IMR-90 (cell line): ENCODE data around the gene NR6A1. TPM values are rescaled to one million over a fixed set of nuclear protein-coding genes. Genes with fewer than 3 reads are reported as not detected.

Source experiments
- ATAC-seq: fragments of 200-7000 bp; cut with Tn5 transposase; 2 replicates; pipeline ENCODE4 v1.9.1; 2020; ENCODE audit warnings: low read depth, mild to moderate bottlenecking, moderate library complexity
- BruUV-seq: library from RNA; stranded (reverse); fragments of 400-500 nt; replicated peaks from 2 replicates; lab custom pipeline; 2021; lab: Mats Ljungman, UMichigan
- CTCF ChIA-PET: fragments of 300-600 bp; formaldehyde crosslinking; extraction: SDS; loops from one replicate; lab custom pipeline; 2021; ENCODE audit warnings: antibody characterized with exemption; lab: Yijun Ruan, JAX
- POLR2A ChIA-PET: fragments of 300-600 bp; sonication (Branson Sonifier 250); formaldehyde crosslinking; loops from one replicate; lab custom pipeline; 2022; ENCODE audit warnings: antibody characterized with exemption; ENCODE audit not compliant: unreplicated experiment; lab: Charles Lee
- DNase-seq: peaks from one replicate; pipeline ENCODE4 v3.0.0; 2013
- H2AFZ ChIP-seq: replicated peaks from 2 replicates; pipeline ENCODE3; 2013; ENCODE audit warnings: low read length, mild to moderate bottlenecking; ENCODE audit not compliant: poor library complexity
- H2AK5ac ChIP-seq: 2 replicates; pipeline ENCODE4 v1.6.1; 2013; ENCODE audit warnings: low read depth, low read length, inconsistent platforms
- H2AK9ac ChIP-seq: replicated peaks from 2 replicates; pipeline ENCODE3; 2013; ENCODE audit warnings: mild to moderate bottlenecking, low read depth, low read length, moderate library complexity; ENCODE audit not compliant: poor library complexity
- H2BK120ac ChIP-seq: 2 replicates; pipeline ENCODE4 v1.6.1; 2013; ENCODE audit warnings: low read depth, low read length, inconsistent platforms
- H2BK15ac ChIP-seq: 3 replicates; pipeline ENCODE4 v1.6.1; 2013; ENCODE audit warnings: low read depth, low read length, inconsistent platforms
- H2BK20ac ChIP-seq: 2 replicates; pipeline ENCODE4 v1.6.1; 2013; ENCODE audit warnings: low read depth, mild to moderate bottlenecking, inconsistent platforms, low read length, moderate library complexity
- H2BK5ac ChIP-seq: 2 replicates; pipeline ENCODE4 v1.6.1; 2013; ENCODE audit warnings: mild to moderate bottlenecking, low read depth, low read length, inconsistent platforms; ENCODE audit not compliant: poor library complexity, severe bottlenecking
- H3K14ac ChIP-seq: replicated peaks from 2 replicates; pipeline ENCODE4 v1.6.1; 2013; ENCODE audit warnings: low read depth, low read length, inconsistent platforms
- H3K18ac ChIP-seq: 2 replicates; pipeline ENCODE4 v1.6.1; 2013; ENCODE audit warnings: low read depth, low read length, control low read depth
- H3K23ac ChIP-seq: 2 replicates; pipeline ENCODE4 v1.6.1; 2013; ENCODE audit warnings: low read depth, low read length, inconsistent platforms
- H3K27ac ChIP-seq: 2 replicates; pipeline ENCODE4 v1.5.1; 2013; ENCODE audit warnings: mild to moderate bottlenecking, control low read depth, low read length; ENCODE audit not compliant: insufficient read depth
- H3K27me3 ChIP-seq: 2 replicates; pipeline ENCODE4 v1.6.1; 2013; ENCODE audit warnings: low read length; ENCODE audit not compliant: control insufficient read depth, insufficient read depth
- H3K36me3 ChIP-seq: 2 replicates; pipeline ENCODE4 v1.6.1; 2013; ENCODE audit warnings: low read length, mixed read lengths; ENCODE audit not compliant: control insufficient read depth, insufficient read depth
- H3K4ac ChIP-seq: 2 replicates; pipeline ENCODE4 v1.6.1; 2013; ENCODE audit warnings: low read depth, low read length, inconsistent platforms
- H3K4me1 ChIP-seq: 2 replicates; pipeline ENCODE4 v1.6.1; 2013; ENCODE audit warnings: low read length, mixed read lengths; ENCODE audit not compliant: control insufficient read depth, insufficient read depth
- H3K4me2 ChIP-seq: 2 replicates; pipeline ENCODE4 v1.6.1; 2013; ENCODE audit warnings: low read depth, mild to moderate bottlenecking, control low read depth, low read length, moderate library complexity
- H3K4me3 ChIP-seq: 2 replicates; pipeline ENCODE4 v1.5.1; 2013; ENCODE audit warnings: low read depth, mild to moderate bottlenecking, control low read depth, low read length, moderate library complexity; ENCODE audit not compliant: insufficient read depth
- H3K56ac ChIP-seq: 2 replicates; pipeline ENCODE4 v1.6.1; 2013; ENCODE audit warnings: low read length, inconsistent platforms; ENCODE audit not compliant: insufficient read depth; ENCODE audit errors: extremely low read depth
- H3K79me1 ChIP-seq, 2 experiments: 2 replicates each; pipeline ENCODE4 v1.6.1; 2013; ENCODE audit warnings: low read length in 2 of 2, inconsistent platforms in 1 of 2, low read depth in 1 of 2
- H3K9ac ChIP-seq: 2 replicates; pipeline ENCODE4 v1.6.1; 2013; ENCODE audit warnings: low read depth, low read length, control low read depth
- H3K9me1 ChIP-seq: 2 replicates; pipeline ENCODE4 v1.6.1; 2013; ENCODE audit warnings: low read length, inconsistent platforms; ENCODE audit not compliant: insufficient read depth
- H3K9me3 ChIP-seq: 2 replicates; pipeline ENCODE4 v1.6.1; 2013; ENCODE audit warnings: low read length; ENCODE audit not compliant: control insufficient read depth, insufficient read depth
- H4K20me1 ChIP-seq: 2 replicates; pipeline ENCODE4 v1.6.1; 2013; ENCODE audit warnings: low read length, inconsistent platforms; ENCODE audit not compliant: insufficient read depth
- H4K5ac ChIP-seq: 2 replicates; pipeline ENCODE4 v1.6.1; 2013; ENCODE audit warnings: mild to moderate bottlenecking, low read depth, low read length, control low read depth
- H4K8ac ChIP-seq, 2 experiments: 2 replicates each; pipeline ENCODE4 v1.6.1; 2013; ENCODE audit warnings: low read depth in 2 of 2, low read length in 2 of 2, control low read depth in 1 of 2, inconsistent platforms in 1 of 2
- H4K91ac ChIP-seq: 2 replicates; pipeline ENCODE4 v1.6.1; 2013; ENCODE audit warnings: low read depth, low read length, inconsistent platforms; ENCODE audit not compliant: insufficient read depth
- RCOR1 ChIP-seq: IDR thresholded peaks from 2 replicates; pipeline ENCODE4 v1.6.1; 2012; ENCODE audit warnings: mild to moderate bottlenecking, low read length, improper control_type of control experiment; ENCODE audit not compliant: insufficient replicate concordance
- WGBS, 2 experiments: methylation state at CpG; one replicate each; pipeline versions ENCODE4 v1.1.5 to v1.1.7; 2013; ENCODE audit warnings: missing lambda C conversion rate in 2 of 2; ENCODE audit not compliant: insufficient read length in 1 of 2; ENCODE audit errors: extremely low coverage in 2 of 2; 5-methylcytosine and 5-hydroxymethylcytosine counted together
- dilution Hi-C: fragments of 300-500 bp; cut with HindIII; formaldehyde crosslinking; loops from one replicate; pipeline ENCODE4 v1.14.3; 2018; ENCODE audit warnings: low sequenced_read_pairs; ENCODE audit not compliant: unreplicated experiment
- in situ Hi-C: fragments of 300-500 bp; cut with MboI; formaldehyde crosslinking; loops from 3 replicates; pipeline ENCODE4 v1.14.3; 2019; ENCODE audit warnings: low sequenced_read_pairs, inconsistent platforms, mixed read lengths
- intact Hi-C: fragments of 100-400 bp; cut with micrococcal nuclease; formaldehyde crosslinking; loops from 2 replicates; pipeline ENCODE4 v1.10.0; 2022
- polyA plus RNA-seq, 3 experiments: library from polyadenylated mRNA; depleted of rRNA; stranded (reverse); fragments of >200 nt; gene quantifications; 2 replicates each; pipeline ENCODE4 v1.2.3, GENCODE V29; 2012; ENCODE audit warnings: low replicate concordance in 1 of 3
- total RNA-seq: library from RNA; depleted of rRNA; stranded (reverse); fragments of >200 nt; gene quantifications from 2 replicates; pipeline ENCODE4 v1.2.3, GENCODE V29; 2012

Gene NR6A1
- total and polyA plus RNA-seq, 2 of the 4 experiments (the other 2 are of a cell fraction) = 0.14 to 0.36 TPM

DNA sequence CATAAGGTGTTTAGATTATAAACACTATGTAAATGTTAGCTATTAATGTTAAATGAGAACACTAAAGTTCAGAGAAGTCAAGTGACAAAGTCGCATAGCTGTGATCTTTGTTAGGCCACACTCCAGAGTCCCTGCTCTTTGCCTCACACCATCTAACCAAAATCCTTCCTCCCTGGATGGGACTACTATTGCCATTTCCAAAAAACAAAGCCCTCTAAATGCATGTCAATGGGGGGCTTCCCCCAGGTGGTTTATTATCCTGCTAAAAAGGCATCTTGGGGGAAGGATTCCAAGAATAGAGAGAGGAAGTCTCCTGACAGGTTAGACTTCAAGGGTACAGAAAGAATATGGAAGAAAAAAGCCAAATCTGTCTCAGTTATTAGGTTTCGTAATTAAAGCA, 10.4 kb downstream of the NR6A1 start:
- Histone ChIP-seq H3K4ac (no peak overlapping the region), H3K4me1 (peaks cover 1% of the 10 kb centered on the region; the same call in 1 of the 2 replicates), H4K20me1 (no peaks in the 10 kb centered on the region), H3K14ac (no peak overlapping the region), H3K23ac (no peak overlapping the region), H2BK20ac (no peak overlapping the region), H2BK120ac (no peak overlapping the region), H2AK5ac (no peak overlapping the region), H3K9me3 (no peaks in the 10 kb centered on the region), H2AK9ac (no peak overlapping the region), H3K4me2 (no peak overlapping the region), H2AFZ (no peak overlapping the region), H2BK15ac (no peak overlapping the region), H4K8ac (no peak overlapping the region), H3K18ac (no peak overlapping the region), H3K9ac (no peak overlapping the region), H2BK5ac (no peak overlapping the region), H4K5ac (no peak overlapping the region), H3K56ac (no peak overlapping the region), H3K9me1 (no peaks in the 10 kb centered on the region), H3K79me1 (no peaks in the 10 kb centered on the region), H3K27ac (no peak overlapping the region), H3K4me3 (no peak overlapping the region), H3K27me3 (peaks cover 66% of the 10 kb centered on the region), H4K91ac (no peak overlapping the region), H3K36me3 (no peaks in the 10 kb centered on the region)
- in situ Hi-C loops (no loop called here), dilution Hi-C loops (no loop called here), intact Hi-C loops (no loop called here)
- no peak for TF ChIP-seq RCOR1
- no TSS peak for BruUV-seq
- no peak for DNase-seq
- no peak for ATAC-seq
- ChIA-PET CTCF (interaction anchor here (1.1 to 1.5 kb wide), 2 partner anchors 11 kb away, joined by 3 read pairs; no protein-coding TSS in a partner anchor), POLR2A (no interaction called here)
- WGBS, 2 experiments = no CpG with 5 or more reads among the region's 2 CpGs
